Type B pancreatic cell (in vitro differentiated cells): ENCODE results near the gene PPIF. TPM values are rescaled to one million over a fixed set of nuclear protein-coding genes. Genes with fewer than 3 reads are reported as not detected.
"Not testable (repeated sequence)": the region's sequence is repeated elsewhere in the genome, so short reads cannot be mapped to it uniquely, and the experiment has no call there.

Source experiments
- DNase-seq: peaks from one replicate; pipeline ENCODE4 v3.0.0; 2021; ENCODE audit warnings: mixed read lengths; ENCODE audit not compliant: unreplicated experiment; ENCODE audit errors: extremely low spot score
- H3K27ac Mint-ChIP-seq: 2 replicates; pipeline ENCODE4 v1.8.0; 2021; ENCODE audit warnings: mild to moderate bottlenecking, mixed read lengths
- H3K27me3 Mint-ChIP-seq: 2 replicates; pipeline ENCODE4 v1.8.0; 2021; ENCODE audit warnings: mixed read lengths
- H3K36me3 Mint-ChIP-seq: 2 replicates; pipeline ENCODE4 v1.8.0; 2021; ENCODE audit warnings: mixed read lengths
- H3K4me1 Mint-ChIP-seq: one replicate; pipeline ENCODE4 v1.8.0; 2021; ENCODE audit warnings: mixed read lengths; ENCODE audit not compliant: unreplicated experiment
- H3K4me3 Mint-ChIP-seq: 2 replicates; pipeline ENCODE4 v1.8.0; 2021; ENCODE audit warnings: mild to moderate bottlenecking, mixed read lengths
- H3K9me3 Mint-ChIP-seq: 2 replicates; pipeline ENCODE4 v1.8.0; 2021; ENCODE audit warnings: mixed read lengths
- CTCF ChIP-seq: fragments of 200-600 bp; sonication (generic); conservative IDR thresholded peaks from 2 replicates; pipeline ENCODE4 v1.5.0; 2021; ENCODE audit warnings: antibody characterized with exemption, mild to moderate bottlenecking
- total RNA-seq: library from RNA; stranded (reverse); gene quantifications from 2 replicates; pipeline ENCODE4 v1.2.1, GENCODE V29; 2021; ENCODE audit warnings: low replicate concordance

The PPIF gene
- total RNA-seq, 1 donor from 2014 or later = 67.5 TPM

GRCh38 chr10:79331226-79331625 is 16.0 kb upstream of the PPIF start:
- no peak overlapping the region for H3K4me3 Mint-ChIP-seq
- peaks cover 3% of the 10 kb centered on the region for H3K4me1 Mint-ChIP-seq
- H3K27me3 Mint-ChIP-seq = no peaks in the 10 kb centered on the region
- DNase-seq = no peak
- no peaks in the 10 kb centered on the region for H3K36me3 Mint-ChIP-seq
- TF ChIP-seq CTCF = no peak
- H3K27ac Mint-ChIP-seq = no peak overlapping the region
- peaks cover 4% of the 10 kb centered on the region for H3K9me3 Mint-ChIP-seq

- no peak for DNase-seq
- Mint-ChIP-seq H3K27me3 (no peaks in the 10 kb centered on the region), H3K9me3 (peaks cover 4% of the 10 kb centered on the region), H3K4me3 (no peak overlapping the region), H3K27ac (no peak overlapping the region), H3K36me3 (no peaks in the 10 kb centered on the region), H3K4me1 (peaks cover 8% of the 10 kb centered on the region)
- no peak for TF ChIP-seq CTCF
Measured at GRCh38 chr10:79331709-79332108, 15.6 kb upstream of the PPIF start.

- not testable (repeated sequence) for H3K9me3 Mint-ChIP-seq, H3K27ac Mint-ChIP-seq, DNase-seq, H3K4me3 Mint-ChIP-seq, H3K36me3 Mint-ChIP-seq, H3K27me3 Mint-ChIP-seq
- H3K4me1 Mint-ChIP-seq = peaks cover 14% of the 10 kb centered on the region
Measured at GRCh38 chr10:79332610-79333315, 14.5 kb upstream of the PPIF start.

- TF ChIP-seq CTCF = no peak
- DNase-seq = no peak
- H3K27ac Mint-ChIP-seq = no peak overlapping the region
- no peak overlapping the region for H3K4me3 Mint-ChIP-seq
- peaks cover 4% of the 10 kb centered on the region for H3K9me3 Mint-ChIP-seq
- no peaks in the 10 kb centered on the region for H3K36me3 Mint-ChIP-seq
- H3K27me3 Mint-ChIP-seq = no peaks in the 10 kb centered on the region
- peaks cover 14% of the 10 kb centered on the region for H3K4me1 Mint-ChIP-seq
Measured at GRCh38 chr10:79333513-79333912, 13.8 kb upstream of the PPIF start.

- peaks cover 19% of the 10 kb centered on the region for H3K4me1 Mint-ChIP-seq
Measured at GRCh38 chr10:79334573-79334972, 12.7 kb upstream of the PPIF start.

More at GRCh38 chr10:79334573-79334972, 12.7 kb upstream of the PPIF start:
- Mint-ChIP-seq H3K9me3 (peaks cover 10% of the 10 kb centered on the region), H3K36me3 (no peaks in the 10 kb centered on the region), H3K27ac (no peak overlapping the region), H3K27me3 (no peaks in the 10 kb centered on the region), H3K4me3 (no peak overlapping the region)
- TF ChIP-seq CTCF = no peak
- no peak for DNase-seq
